ENCODE measurements around the gene MRGPRD. TPM values are rescaled to one million over a fixed set of nuclear protein-coding genes. Genes with fewer than 3 reads are reported as not detected.
A peak's percentile ranks its signal among the peaks of the same experiment; 100 is the strongest.

MRGPRD gene
- total RNA-seq, 2 experiments from 2014 or later = not detected

- CTCF ChIA-PET = no interaction called here
- H3K27me3 Mint-ChIP-seq = peaks cover 23% of the 10 kb centered on the region
- peak; percentile 42 for ATAC-seq
- H3K4me3 Mint-ChIP-seq = no peak within 1 kb of the TSS
- no peaks in the 10 kb centered on the region for H3K4me1 Mint-ChIP-seq (ENCODE audit: low read depth)
- H3K36me3 Mint-ChIP-seq (ENCODE audit: low read depth) = no peaks in the 10 kb centered on the region
- DNase-seq = peak; percentile 17
- no peaks in the 10 kb centered on the region for H3K9me3 Mint-ChIP-seq
- POLR2A ChIA-PET = no interaction called here
- intact Hi-C loops (cut with micrococcal nuclease) = no loop called here
- TF ChIP-seq CTCF (IDR thresholded peaks at IDR 0.05) = no peak
- no peak within 1 kb of the TSS for H3K27ac Mint-ChIP-seq
Observed at GRCh38 chr11:69013009-69013951, 32.5 kb upstream of the MRGPRD start, which contains the start of gene MRGPRF. Gene MRGPRF, minus strand, starts transcription at chr11:69013246. Its CDS starts 3,345 bp downstream, at chr11:69009901.

GRCh38 chr11:69012092-69013008 lies 31.6 kb upstream of the MRGPRD start:
- DNase-seq (no peak), ATAC-seq (no peak)
- Mint-ChIP-seq H3K27ac (no peak overlapping the region), H3K4me1 (ENCODE audit: low read depth) (no peaks in the 10 kb centered on the region), H3K27me3 (peaks cover 23% of the 10 kb centered on the region), H3K36me3 (ENCODE audit: low read depth) (no peaks in the 10 kb centered on the region), H3K4me3 (no peak overlapping the region), H3K9me3 (no peaks in the 10 kb centered on the region)
- intact Hi-C loops (cut with micrococcal nuclease) = no loop called here
- TF ChIP-seq CTCF (IDR thresholded peaks at IDR 0.05) = no peak
- ChIA-PET POLR2A (interaction anchor here (0.6 kb wide), 2 partner anchors 88 to 101 kb away, joined by 3 read pairs; no protein-coding TSS in a partner anchor), CTCF (no interaction called here)

- POLR2A ChIA-PET = interaction anchor here (0.6 kb wide), 1 partner anchor 87 kb away, joined by 3 read pairs; no protein-coding TSS in a partner anchor
- Mint-ChIP-seq H3K4me1 (ENCODE audit: low read depth) (no peaks in the 10 kb centered on the region), H3K36me3 (ENCODE audit: low read depth) (no peaks in the 10 kb centered on the region), H3K27ac (no peak overlapping the region), H3K4me3 (no peak overlapping the region), H3K9me3 (no peaks in the 10 kb centered on the region), H3K27me3 (peaks cover 23% of the 10 kb centered on the region)
- ATAC-seq = no peak
- CTCF ChIA-PET = no interaction called here
- no peak for TF ChIP-seq CTCF (IDR thresholded peaks at IDR 0.05)
- intact Hi-C loops (cut with micrococcal nuclease) = no loop called here
- no peak for DNase-seq
Observed at GRCh38 chr11:69011624-69012091, 30.9 kb upstream of the MRGPRD start.

- Mint-ChIP-seq H3K27me3 (peaks cover 23% of the 10 kb centered on the region), H3K4me1 (ENCODE audit: low read depth) (no peaks in the 10 kb centered on the region), H3K36me3 (ENCODE audit: low read depth) (no peaks in the 10 kb centered on the region), H3K4me3 (no peak overlapping the region), H3K27ac (no peak overlapping the region), H3K9me3 (no peaks in the 10 kb centered on the region)
- no peak for TF ChIP-seq CTCF (IDR thresholded peaks at IDR 0.05)
- ChIA-PET POLR2A (interaction anchor here (0.6 kb wide), 1 partner anchor 15 kb away, joined by 3 read pairs; no protein-coding TSS in a partner anchor), CTCF (no interaction called here)
- DNase-seq (peak; percentile 57), ATAC-seq (peak; percentile 87)
- intact Hi-C loops (cut with micrococcal nuclease) = no loop called here
Observed at GRCh38 chr11:69010964-69011623, 30.3 kb upstream of the MRGPRD start.

Measured in activated CD8-positive, alpha-beta T cell treated with anti-CD3 and anti-CD28 coated beads for 36 hours (primary cell).